Panc1 (cell line): ENCODE results near the gene ADAMTS13. TPM values are rescaled to one million over a fixed set of nuclear protein-coding genes. Genes with fewer than 3 reads are reported as not detected.

ENCODE experiments used
- ATAC-seq: fragments of 200-7000 bp; cut with Tn5 transposase; 2 replicates; pipeline ENCODE4 v1.9.1; 2020; ENCODE audit warnings: mild to moderate bottlenecking, moderate library complexity
- BruUV-seq: library from RNA; stranded (reverse); fragments of 400-500 nt; replicated peaks from 2 replicates; lab custom pipeline; 2021; lab: Mats Ljungman, UMichigan
- CTCF ChIA-PET: fragments of 300-600 bp; sonication (Branson Sonifier 250); formaldehyde crosslinking; loops from one replicate; lab custom pipeline; 2022; ENCODE audit warnings: antibody characterized with exemption; lab: Charles Lee
- POLR2A ChIA-PET: fragments of 300-600 bp; sonication (Branson Sonifier 250); formaldehyde crosslinking; loops from one replicate; lab custom pipeline; 2022; ENCODE audit warnings: antibody characterized with exemption; lab: Charles Lee
- DNase-seq: peaks from one replicate; pipeline ENCODE4 v3.0.0-alpha.2; 2010; ENCODE audit warnings: low read depth, low spot score
- H3K27ac ChIP-seq: 2 replicates; pipeline ENCODE4 v1.5.1; 2011; ENCODE audit warnings: mild to moderate bottlenecking, low read length, inconsistent platforms
- H3K27me3 ChIP-seq: fragments of 200-500 bp; sonication (Bioruptor generic); 2 replicates; pipeline ENCODE4 v1.6.0; 2014; ENCODE audit warnings: low read length, inconsistent platforms; ENCODE audit not compliant: control insufficient read depth, insufficient read depth
- H3K36me3 ChIP-seq: fragments of 200-500 bp; sonication (Bioruptor generic); 2 replicates; pipeline ENCODE4 v1.5.1; 2014; ENCODE audit warnings: inconsistent platforms, mild to moderate bottlenecking, low read length, moderate library complexity; ENCODE audit not compliant: control insufficient read depth, insufficient read depth
- H3K4me1 ChIP-seq: 2 replicates; pipeline ENCODE4 v1.5.1; 2011; ENCODE audit warnings: inconsistent platforms, mild to moderate bottlenecking, low read length, moderate library complexity; ENCODE audit not compliant: control insufficient read depth, insufficient read depth
- H3K4me3 ChIP-seq, 2 experiments: 2 replicates each; pipeline ENCODE4 v1.5.1; 2011 to 2012; ENCODE audit warnings: low read depth in 2 of 2, low read length in 2 of 2, mild to moderate bottlenecking in 2 of 2, inconsistent platforms in 1 of 2, moderate library complexity in 1 of 2
- H3K9me3 ChIP-seq: fragments of 200-500 bp; sonication (Bioruptor generic); 2 replicates; pipeline ENCODE4 v1.5.1; 2014; ENCODE audit warnings: low read depth, mild to moderate bottlenecking, inconsistent platforms, low read length, moderate library complexity; ENCODE audit not compliant: control insufficient read depth, insufficient read depth
- CTCF ChIP-seq: fragments of 450-650 bp; IDR thresholded peaks from 2 replicates; pipeline ENCODE4 v1.5.1; 2017; ENCODE audit warnings: mild to moderate bottlenecking
- POLR2AphosphoS5 ChIP-seq: IDR thresholded peaks from 2 replicates; pipeline ENCODE4 v1.6.1; 2012; ENCODE audit warnings: mild to moderate bottlenecking, low read depth, low read length, moderate library complexity
- REST ChIP-seq, 2 experiments: IDR thresholded peaks; 2 replicates each; pipeline ENCODE4 v1.6.1; 2011 to 2012; ENCODE audit warnings: low read depth in 2 of 2, control low read depth in 1 of 2, low read length in 1 of 2, mild to moderate bottlenecking in 1 of 2, moderate library complexity in 1 of 2; ENCODE audit not compliant: insufficient read depth in 1 of 2
- TCF7L2 ChIP-seq: IDR thresholded peaks from 2 replicates; pipeline ENCODE4 v1.6.1; 2011; ENCODE audit warnings: mild to moderate bottlenecking, low read depth, low read length, inconsistent platforms
- in situ Hi-C: cut with HindIII; loops from 2 replicates; pipeline ENCODE4 v1.10.0; 2016; ENCODE audit warnings: low sequenced_read_pairs, low pct_unique_long_range_greater_than_20kb
- intact Hi-C: fragments of 100-400 bp; cut with micrococcal nuclease; formaldehyde crosslinking; loops from one replicate; pipeline ENCODE4 v1.10.0; 2022; ENCODE audit not compliant: unreplicated experiment
- total RNA-seq: library from RNA; stranded (reverse); gene quantifications from one replicate; pipeline ENCODE4 v1.2.1, GENCODE V29; 2021; ENCODE audit not compliant: unreplicated experiment

ADAMTS13 gene
- total RNA-seq, 1 experiment from 2014 or later: 3.4 TPM

- Histone ChIP-seq H3K9me3 (no peaks in the 10 kb centered on the region), H3K4me1 (no peaks in the 10 kb centered on the region), H3K36me3 (no peaks in the 10 kb centered on the region; the same call in 1 of the 2 replicates), H3K27ac (no peak overlapping the region), H3K27me3 (no peaks in the 10 kb centered on the region), H3K4me3 (no peak overlapping the region)
- no TSS peak for BruUV-seq
- intact Hi-C loops (no loop called here), in situ Hi-C loops (no loop called here)
- ATAC-seq (no peak), DNase-seq (no peak)
- CTCF ChIA-PET: no interaction called here
- POLR2A ChIA-PET: no interaction called here
- TF ChIP-seq POLR2AphosphoS5 (no peak), REST (IDR thresholded peaks at IDR 0.05; ENCODE audit: insufficient read depth in 1 of 2, low read depth in 2 of 2, low read length in 1 of 2) (no peak), TCF7L2 (no peak)
These were observed 16.4 kb upstream of the ADAMTS13 start for GRCh38 chr9:133405508-133406438.

GRCh38 chr9:133406480-133407307 is 15.5 kb upstream of the ADAMTS13 start:
- intact Hi-C loops (no loop called here), in situ Hi-C loops (no loop called here)
- DNase-seq (no peak), ATAC-seq (peak; percentile 87)
- H3K27me3 ChIP-seq: no peaks in the 10 kb centered on the region
- H3K9me3 ChIP-seq: no peaks in the 10 kb centered on the region
- H3K4me3 ChIP-seq: no peak overlapping the region
- no TSS peak for BruUV-seq
- ChIA-PET CTCF (no interaction called here), POLR2A (no interaction called here)
- H3K4me1 ChIP-seq: no peaks in the 10 kb centered on the region
- no peak overlapping the region for H3K27ac ChIP-seq
- no peak for TF ChIP-seq REST (IDR thresholded peaks at IDR 0.05; ENCODE audit: insufficient read depth in 1 of 2, low read depth in 2 of 2, low read length in 1 of 2)
- peak; percentile 93 for TF ChIP-seq CTCF
- H3K36me3 ChIP-seq: no peaks in the 10 kb centered on the region; the same call in 1 of the 2 replicates
